MM.1S (cell line): ENCODE measurements around the gene DACT2.
"Not testable (repeated sequence)": the region's sequence is repeated elsewhere in the genome, so short reads cannot be mapped to it uniquely, and the experiment has no call there.

ENCODE experiments used
- DNase-seq: peaks from one replicate; pipeline ENCODE4 v3.0.0-alpha.2; 2015
- H2AFZ ChIP-seq: fragments of 300-600 bp; sonication (generic); 2 replicates; pipeline ENCODE4 v1.6.0; 2016; ENCODE audit warnings: antibody characterized with exemption, low read length
- H3F3A ChIP-seq: fragments of 300-600 bp; sonication (generic); 2 replicates; pipeline ENCODE4 v1.6.1; 2016; ENCODE audit warnings: mild to moderate bottlenecking, antibody characterized with exemption, low read length, moderate library complexity, mixed read lengths; ENCODE audit not compliant: insufficient read depth
- H3K27ac ChIP-seq: fragments of 300-600 bp; sonication (generic); 2 replicates; pipeline ENCODE4 v1.5.1; 2016; ENCODE audit warnings: mild to moderate bottlenecking, low read length
- H3K27me3 ChIP-seq: fragments of 300-600 bp; sonication (generic); replicated peaks from 2 replicates; pipeline ENCODE4 v1.6.0; 2016; ENCODE audit warnings: low read length; ENCODE audit not compliant: insufficient read depth
- H3K36me3 ChIP-seq: fragments of 300-600 bp; sonication (generic); replicated peaks from 2 replicates; pipeline ENCODE4 v1.6.1; 2016; ENCODE audit warnings: mild to moderate bottlenecking, low read length, mixed read lengths; ENCODE audit not compliant: insufficient read depth
- H3K4me1 ChIP-seq: fragments of 300-600 bp; sonication (generic); 2 replicates; pipeline ENCODE4 v1.6.1; 2016; ENCODE audit warnings: low read length, mixed read lengths
- H3K4me2 ChIP-seq: fragments of 300-600 bp; sonication (generic); 2 replicates; pipeline ENCODE4 v1.6.0; 2016; ENCODE audit warnings: low read depth, low read length
- H3K4me3 ChIP-seq: fragments of 300-600 bp; sonication (generic); 2 replicates; pipeline ENCODE4 v1.5.1; 2016; ENCODE audit warnings: low read length, mixed read lengths
- H3K79me2 ChIP-seq: fragments of 300-600 bp; sonication (generic); 2 replicates; pipeline ENCODE4 v1.6.1; 2016; ENCODE audit warnings: mixed run types, low read length, mixed read lengths
- H3K9ac ChIP-seq: fragments of 300-600 bp; sonication (generic); 2 replicates; pipeline ENCODE4 v1.6.1; 2016; ENCODE audit warnings: low read length, mixed read lengths
- H3K9me2 ChIP-seq: fragments of 300-600 bp; sonication (generic); replicated peaks from 2 replicates; pipeline ENCODE4 v1.6.1; 2016; ENCODE audit warnings: mild to moderate bottlenecking, low read length, mixed read lengths; ENCODE audit not compliant: insufficient read depth
- H3K9me3 ChIP-seq: fragments of 300-600 bp; sonication (generic); replicated peaks from 2 replicates; pipeline ENCODE4 v1.6.1; 2016; ENCODE audit warnings: mild to moderate bottlenecking, low read length, mixed read lengths; ENCODE audit not compliant: insufficient read depth
- H4K20me1 ChIP-seq: fragments of 300-600 bp; sonication (generic); 2 replicates; pipeline ENCODE4 v1.6.1; 2016; ENCODE audit warnings: mild to moderate bottlenecking, low read length, moderate library complexity, mixed read lengths; ENCODE audit not compliant: insufficient read depth
- EZH2 ChIP-seq: fragments of 300-600 bp; sonication (generic); optimal IDR thresholded peaks from 2 replicates; pipeline ENCODE3; 2017; ENCODE audit warnings: low read depth, mild to moderate bottlenecking, antibody characterized with exemption, low read length, mixed read lengths
- EZH2phosphoT487 ChIP-seq: fragments of 300-600 bp; sonication (generic); IDR thresholded peaks from 2 replicates; pipeline ENCODE4 v1.6.1; 2018; ENCODE audit warnings: antibody characterized with exemption, low read length
- TF ChIP-seq, protein P1 (sequence below): fragments of 300-600 bp; sonication (generic); IDR thresholded peaks from 2 replicates; pipeline ENCODE4 v1.5.1; 2016; ENCODE audit warnings: antibody characterized with exemption, low read length, mixed read lengths

Gene DACT2

DNA sequence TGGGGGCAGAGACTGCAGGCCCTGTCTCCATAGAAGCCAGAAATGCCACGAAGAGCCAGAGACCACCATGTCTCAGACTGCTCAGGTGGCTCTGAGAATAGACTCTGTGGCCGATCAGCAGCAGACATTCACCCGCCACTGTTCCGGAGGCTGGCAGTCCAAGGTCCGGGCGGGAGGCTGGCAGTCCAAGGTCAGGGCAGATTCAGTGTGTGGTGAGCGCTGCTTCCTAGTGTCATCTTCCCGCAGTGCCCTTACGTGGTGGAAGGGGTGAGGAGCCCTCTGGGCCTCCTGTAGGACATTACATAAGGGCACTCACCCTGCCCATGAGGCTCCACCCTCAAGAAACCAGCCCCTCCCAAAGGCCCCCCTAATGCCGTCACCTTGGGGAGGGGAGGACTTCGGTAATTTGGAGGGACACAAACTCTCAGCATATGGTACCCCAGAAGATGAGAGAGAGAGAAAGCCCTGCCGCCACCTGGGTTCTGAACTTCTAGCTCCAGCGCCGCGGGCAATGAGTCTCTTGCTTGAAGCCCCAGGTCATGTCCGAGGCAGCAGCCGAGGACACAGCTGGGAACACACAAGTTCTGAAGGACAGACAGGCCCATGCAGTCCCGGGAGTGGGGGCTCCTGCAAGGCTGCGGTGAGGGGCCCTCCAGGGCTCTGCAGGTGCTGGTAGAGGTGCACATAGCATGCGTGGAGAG, 36.4 kb downstream of the DACT2 start:
- H3K36me3 ChIP-seq, result no peaks in the 10 kb centered on the region
- H3K4me3 ChIP-seq, result no peak overlapping the region
- H2AFZ ChIP-seq, result no peak overlapping the region
- no peaks in the 10 kb centered on the region for H3K79me2 ChIP-seq
- H3K9me2 ChIP-seq, result no peaks in the 10 kb centered on the region
- H3K9ac ChIP-seq, result no peak overlapping the region
- DNase-seq, result no peak
- TF ChIP-seq EZH2 (no peak), EZH2phosphoT487 (no peak)
- TF ChIP-seq, protein P1, sequence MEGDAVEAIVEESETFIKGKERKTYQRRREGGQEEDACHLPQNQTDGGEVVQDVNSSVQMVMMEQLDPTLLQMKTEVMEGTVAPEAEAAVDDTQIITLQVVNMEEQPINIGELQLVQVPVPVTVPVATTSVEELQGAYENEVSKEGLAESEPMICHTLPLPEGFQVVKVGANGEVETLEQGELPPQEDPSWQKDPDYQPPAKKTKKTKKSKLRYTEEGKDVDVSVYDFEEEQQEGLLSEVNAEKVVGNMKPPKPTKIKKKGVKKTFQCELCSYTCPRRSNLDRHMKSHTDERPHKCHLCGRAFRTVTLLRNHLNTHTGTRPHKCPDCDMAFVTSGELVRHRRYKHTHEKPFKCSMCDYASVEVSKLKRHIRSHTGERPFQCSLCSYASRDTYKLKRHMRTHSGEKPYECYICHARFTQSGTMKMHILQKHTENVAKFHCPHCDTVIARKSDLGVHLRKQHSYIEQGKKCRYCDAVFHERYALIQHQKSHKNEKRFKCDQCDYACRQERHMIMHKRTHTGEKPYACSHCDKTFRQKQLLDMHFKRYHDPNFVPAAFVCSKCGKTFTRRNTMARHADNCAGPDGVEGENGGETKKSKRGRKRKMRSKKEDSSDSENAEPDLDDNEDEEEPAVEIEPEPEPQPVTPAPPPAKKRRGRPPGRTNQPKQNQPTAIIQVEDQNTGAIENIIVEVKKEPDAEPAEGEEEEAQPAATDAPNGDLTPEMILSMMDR, result no peak
- no peaks in the 10 kb centered on the region for H3K9me3 ChIP-seq
- peaks cover 7% of the 10 kb centered on the region; the same call in 1 of the 2 replicates for H3K27me3 ChIP-seq
- H3F3A ChIP-seq, result no peaks in the 10 kb centered on the region
- no peak overlapping the region for H3K27ac ChIP-seq
- H3K4me2 ChIP-seq, result no peak overlapping the region
- no peaks in the 10 kb centered on the region for H4K20me1 ChIP-seq
- H3K4me1 ChIP-seq, result no peaks in the 10 kb centered on the region

DNA sequence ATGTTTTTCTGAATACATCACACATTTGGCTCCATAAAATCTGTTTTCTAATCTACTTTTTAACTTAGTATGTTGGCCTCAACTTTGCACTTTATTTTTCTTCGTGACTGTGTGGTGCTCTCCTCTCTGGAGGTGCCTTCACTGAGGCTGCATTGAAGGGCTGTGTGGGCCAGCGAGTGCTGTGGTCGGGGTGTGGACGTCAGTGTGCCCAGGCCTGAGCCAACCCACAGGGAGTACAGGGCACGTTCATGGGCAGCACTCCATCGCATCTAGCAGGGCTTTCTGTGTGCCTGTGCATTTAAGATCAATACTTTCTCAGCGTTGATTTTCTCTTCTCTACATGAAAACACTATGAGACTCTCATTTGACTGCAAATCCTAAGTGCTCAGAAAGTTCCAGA, 37.8 kb downstream of the DACT2 start:
- Histone ChIP-seq H3F3A (no peaks in the 10 kb centered on the region), H3K27ac (no peak overlapping the region), H3K4me3 (no peak overlapping the region), H3K4me1 (no peaks in the 10 kb centered on the region), H2AFZ (no peak overlapping the region), H3K9ac (no peak overlapping the region), H3K9me3 (no peaks in the 10 kb centered on the region), H3K4me2 (no peak overlapping the region), H3K9me2 (no peaks in the 10 kb centered on the region), H3K79me2 (no peaks in the 10 kb centered on the region), H3K27me3 (peaks cover 7% of the 10 kb centered on the region; the same call in 1 of the 2 replicates), H3K36me3 (no peaks in the 10 kb centered on the region), H4K20me1 (no peaks in the 10 kb centered on the region)
- TF ChIP-seq EZH2phosphoT487 (no peak), EZH2 (no peak)
- TF ChIP-seq, protein P1, result no peak
- no peak for DNase-seq

DNA sequence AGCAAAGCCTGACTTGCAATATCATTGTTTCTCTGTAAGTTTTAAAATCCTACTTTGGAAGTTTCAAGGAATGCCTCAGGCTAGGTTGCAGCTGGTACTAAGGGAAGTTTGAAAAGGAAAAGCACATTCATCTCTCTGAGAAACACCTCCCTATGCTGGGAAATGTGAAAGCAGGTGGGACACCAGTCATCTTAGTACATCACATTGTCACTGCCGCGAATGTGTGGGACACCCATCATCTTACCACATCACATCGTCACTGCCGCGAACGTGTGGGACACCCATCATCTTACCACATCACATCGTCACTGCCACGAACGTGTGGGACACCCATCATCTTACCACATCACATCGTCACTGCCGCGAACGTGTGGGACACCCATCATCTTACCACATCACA, 38.3 kb downstream of the DACT2 start:
- H3K4me1 ChIP-seq, H3K27me3 ChIP-seq, H3K36me3 ChIP-seq, H3K9me3 ChIP-seq, H2AFZ ChIP-seq, H3K4me3 ChIP-seq, H3F3A ChIP-seq, H3K4me2 ChIP-seq, H3K9ac ChIP-seq, H3K79me2 ChIP-seq, DNase-seq, H4K20me1 ChIP-seq, H3K9me2 ChIP-seq, H3K27ac ChIP-seq: not testable (repeated sequence)

DNA sequence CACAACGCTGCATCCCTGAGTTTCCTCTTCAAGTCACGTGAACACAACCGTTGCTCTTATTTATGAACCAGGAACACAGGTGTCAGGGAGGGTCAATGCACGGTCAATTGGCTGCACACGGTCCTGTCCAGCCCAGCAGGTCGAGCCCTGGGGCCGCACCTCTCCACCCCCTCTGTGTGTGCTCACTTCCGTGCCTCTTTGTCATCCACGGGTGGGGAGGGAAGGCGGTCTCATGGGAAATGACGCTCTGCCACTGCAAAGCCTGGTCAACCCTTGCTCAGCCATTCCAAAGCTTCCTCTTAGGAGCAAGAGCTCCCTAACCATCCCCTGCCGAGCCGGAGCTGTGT, 38.7 kb downstream of the DACT2 start:
- H3K9me2 ChIP-seq, result no peaks in the 10 kb centered on the region
- H3K79me2 ChIP-seq, result no peaks in the 10 kb centered on the region
- no peaks in the 10 kb centered on the region for H4K20me1 ChIP-seq
- H3K27ac ChIP-seq, result no peak overlapping the region
- H3K4me3 ChIP-seq, result no peak overlapping the region
- no peaks in the 10 kb centered on the region for H3K9me3 ChIP-seq
- no peak for DNase-seq
- H3K27me3 ChIP-seq, result peaks cover 7% of the 10 kb centered on the region; the same call in 1 of the 2 replicates
- H3K4me1 ChIP-seq, result no peaks in the 10 kb centered on the region
- H3K4me2 ChIP-seq, result no peak overlapping the region
- H2AFZ ChIP-seq, result no peak overlapping the region
- H3K36me3 ChIP-seq, result no peaks in the 10 kb centered on the region
- H3F3A ChIP-seq, result no peaks in the 10 kb centered on the region
- TF ChIP-seq EZH2phosphoT487, result no peak
- TF ChIP-seq EZH2, result no peak
- TF ChIP-seq, protein P1, result no peak
- H3K9ac ChIP-seq, result no peak overlapping the region
